GM12878 (cell line): ENCODE results near the gene DRC1. TPM values are rescaled to one million over a fixed set of nuclear protein-coding genes. Genes with fewer than 3 reads are reported as not detected.
A peak's percentile ranks its signal among the peaks of the same experiment; 100 is the strongest.

Source experiments
- ATAC-seq: fragments of 200-7000 bp; cut with Tn5 transposase; 3 replicates; pipeline ENCODE4 v1.9.1; 2020; ENCODE audit warnings: mild to moderate bottlenecking, moderate library complexity
- BruUV-seq: library from RNA; stranded (reverse); fragments of 400-500 nt; replicated peaks from 2 replicates; lab custom pipeline; 2021; lab: Mats Ljungman, UMichigan
- CTCF ChIA-PET: fragments of 300-600 bp; sonication (Branson Sonifier 250); formaldehyde crosslinking; extraction: SDS; loops from one replicate; lab custom pipeline; 2021; ENCODE audit warnings: inconsistent platforms; lab: Yijun Ruan, JAX
- POLR2A ChIA-PET: fragments of 350-600 bp; formaldehyde crosslinking; extraction: SDS; loops from one replicate; lab custom pipeline; 2021; ENCODE audit warnings: inconsistent platforms; lab: Charles Lee
- RAD21 ChIA-PET: fragments of 300-600 bp; sonication (Branson Sonifier 250); formaldehyde crosslinking; loops from one replicate; lab custom pipeline; 2023; ENCODE audit warnings: antibody characterized with exemption; ENCODE audit not compliant: unreplicated experiment; lab: Charles Lee
- SMC1A ChIA-PET: fragments of 300-600 bp; sonication (Branson Sonifier 250); formaldehyde crosslinking; loops from one replicate; lab custom pipeline; 2023; ENCODE audit not compliant: unreplicated experiment, uncharacterized antibody; lab: Charles Lee
- DNase-seq: peaks from one replicate; pipeline ENCODE4 v3.0.0-alpha.2; 2011; ENCODE audit warnings: low read depth, low spot score
- FAIRE-seq: peaks from 3 replicates; lab custom pipeline; 2011; peaks lifted over from hg19 to GRCh38; lab: Jason Lieb, UNC
- H2AFZ ChIP-seq: 2 replicates; pipeline ENCODE4 v1.6.0; 2011; ENCODE audit warnings: low read depth, low read length, control low read depth; ENCODE audit not compliant: control insufficient read depth
- H3K27ac ChIP-seq: 2 replicates; pipeline ENCODE4 v1.5.1; 2011; ENCODE audit warnings: control low read depth; ENCODE audit not compliant: control insufficient read depth, insufficient read depth
- H3K27me3 ChIP-seq, 2 experiments: replicated peaks in 1 of 2; 2 replicates each; pipeline versions ENCODE4 v1.6.0 to v1.6.1; 2011; ENCODE audit warnings: low read length in 1 of 2; ENCODE audit not compliant: control insufficient read depth in 2 of 2, insufficient read depth in 2 of 2
- H3K36me3 ChIP-seq, 2 experiments: 2 replicates each; pipeline ENCODE4 v1.5.1; 2011; ENCODE audit warnings: low read length in 1 of 2; ENCODE audit not compliant: control insufficient read depth in 2 of 2, insufficient read depth in 2 of 2
- H3K4me1 ChIP-seq: 2 replicates; pipeline ENCODE4 v1.6.1; 2011; ENCODE audit warnings: mild to moderate bottlenecking, low read length, moderate library complexity, mixed read lengths; ENCODE audit not compliant: control insufficient read depth, insufficient read depth
- H3K4me2 ChIP-seq: 2 replicates; pipeline ENCODE4 v1.6.0; 2011; ENCODE audit warnings: control low read depth; ENCODE audit not compliant: control insufficient read depth, insufficient read depth
- H3K4me3 ChIP-seq: fragments of 200-600 bp; sonication (generic); 2 replicates; pipeline ENCODE4 v1.5.1; 2016
- H3K79me2 ChIP-seq: 2 replicates; pipeline ENCODE4 v1.6.0; 2011; ENCODE audit warnings: low read length; ENCODE audit not compliant: control insufficient read depth, insufficient read depth
- H3K9ac ChIP-seq: 2 replicates; pipeline ENCODE4 v1.8.0; 2011; ENCODE audit warnings: low read length, control low read depth, mixed read lengths; ENCODE audit not compliant: control insufficient read depth, insufficient read depth
- H3K9me3 ChIP-seq: replicated peaks from 3 replicates; pipeline ENCODE4 v1.5.1; 2011; ENCODE audit warnings: mild to moderate bottlenecking, low read length; ENCODE audit not compliant: control insufficient read depth, insufficient read depth
- H4K20me1 ChIP-seq: 2 replicates; pipeline ENCODE4 v1.6.0; 2011; ENCODE audit not compliant: control insufficient read depth, insufficient read depth
- BACH1 ChIP-seq: fragments of 450-650 bp; IDR thresholded peaks from 2 replicates; pipeline ENCODE4 v1.6.1; 2017; ENCODE audit warnings: mild to moderate bottlenecking, borderline replicate concordance
- BCL3 ChIP-seq: IDR thresholded peaks from 2 replicates; pipeline ENCODE4 v1.6.1; 2011; ENCODE audit warnings: borderline replicate concordance, low read depth, mild to moderate bottlenecking, moderate library complexity, low read length; ENCODE audit not compliant: insufficient read depth, poor library complexity, severe bottlenecking
- IKZF1 ChIP-seq: fragments of 450-650 bp; conservative IDR thresholded peaks from 2 replicates; pipeline ENCODE4 v1.6.1; 2017; ENCODE audit warnings: antibody characterized with exemption, mild to moderate bottlenecking
- MAX ChIP-seq: IDR thresholded peaks from 2 replicates; pipeline ENCODE4 v1.6.1; 2012; ENCODE audit warnings: low read depth, low read length, improper control_type of control experiment
- NFYB ChIP-seq: IDR thresholded peaks from 2 replicates; pipeline ENCODE4 v1.6.1; 2011; ENCODE audit warnings: low read depth, mild to moderate bottlenecking, low read length, improper control_type of control experiment, moderate library complexity; ENCODE audit not compliant: insufficient read depth
- POLR2A ChIP-seq: IDR thresholded peaks from 2 replicates; pipeline ENCODE4 v1.6.1; 2011; ENCODE audit warnings: low read depth, mild to moderate bottlenecking, low read length
- RAD21 ChIP-seq: IDR thresholded peaks from 2 replicates; pipeline ENCODE4 v1.6.1; 2011; ENCODE audit warnings: mild to moderate bottlenecking, low read depth, low read length, moderate library complexity; ENCODE audit not compliant: insufficient read depth
- SMARCA5 ChIP-seq: fragments of 450-650 bp; IDR thresholded peaks from 2 replicates; pipeline ENCODE4 v1.6.1; 2017; ENCODE audit warnings: mild to moderate bottlenecking
- SMC3 ChIP-seq: IDR thresholded peaks from 2 replicates; pipeline ENCODE4 v1.6.1; 2011; ENCODE audit warnings: low read length, improper control_type of control experiment, borderline replicate concordance
- SPI1 ChIP-seq: IDR thresholded peaks from 2 replicates; pipeline ENCODE4 v1.6.1; 2011; ENCODE audit warnings: low read depth, mild to moderate bottlenecking, low read length, moderate library complexity, borderline replicate concordance; ENCODE audit not compliant: insufficient read depth
- WRNIP1 ChIP-seq: IDR thresholded peaks from 2 replicates; pipeline ENCODE4 v1.6.1; 2011; ENCODE audit warnings: low read depth, low read length, improper control_type of control experiment, borderline replicate concordance
- YBX1 ChIP-seq: fragments of 450-650 bp; IDR thresholded peaks from 2 replicates; pipeline ENCODE4 v1.6.1; 2016; ENCODE audit warnings: antibody characterized with exemption
- YY1 ChIP-seq: IDR thresholded peaks from 2 replicates; pipeline ENCODE4 v1.6.1; 2011; ENCODE audit warnings: low read depth, mild to moderate bottlenecking, low read length
- WGBS: methylation state at CpG from one replicate; pipeline ENCODE4 v1.1.6; 2016; ENCODE audit warnings: low lambda C conversion rate; ENCODE audit not compliant: insufficient replicate concordance, insufficient coverage; ENCODE audit errors: missing lambda C conversion rate; 5-methylcytosine and 5-hydroxymethylcytosine counted together
- in situ Hi-C: fragments of 300-500 bp; cut with MboI; formaldehyde crosslinking; loops from 9 replicates; pipeline ENCODE4 v1.14.3; 2018; ENCODE audit warnings: mixed read lengths
- intact Hi-C: fragments of 100-400 bp; cut with micrococcal nuclease; formaldehyde crosslinking; loops from one replicate; pipeline ENCODE4 v1.14.2; 2022; ENCODE audit not compliant: unreplicated experiment
- polyA plus RNA-seq, 11 experiments: library from polyadenylated mRNA; depleted of rRNA in 4 of 11; unstranded in 6 of 11; stranded (reverse) in 5 of 11; fragments of >200 nt; fragmentation: Nextera tagmentation in 4 of 11; fragmentation: Illumina TruSeq in 1 of 11; extraction: Ambion mirVana in 4 of 11; extraction: Trizol in 1 of 11; gene quantifications; 1 replicate in 1 of 11; 2 replicates in 10 of 11; pipeline versions ENCODE4 v1.2.1 to v1.2.3, GENCODE V29; 2011 to 2016; ENCODE audit warnings: inconsistent platforms in 2 of 11, missing spikeins in 2 of 11, low read depth in 1 of 11
- total RNA-seq, 4 experiments: library from RNA; depleted of rRNA in 3 of 4; stranded (reverse); fragments of >200 nt in 3 of 4; fragmentation: Illumina TruSeq in 1 of 4; extraction: Trizol in 1 of 4; gene quantifications; 2 replicates each; pipeline versions ENCODE4 v1.2.1 to v1.2.3, GENCODE V29; 2013 to 2021

DRC1 gene
- total and polyA plus RNA-seq, 10 of the 15 experiments (the other 5 are each of a cell fraction or from before 2014, with no cell fraction given) = 0.03 TPM; not detected in 9

GRCh38 chr2:26500406-26500805 lies 98.7 kb downstream of the DRC1 start:
- FAIRE-seq (no peak), ATAC-seq (no peak)

GRCh38 chr2:26503231-26503880 lies 101.6 kb downstream of the DRC1 start:
- ChIA-PET SMC1A (interaction anchor here (0.8 kb wide), 1 partner anchor 57 kb away, joined by 3 read pairs; no protein-coding TSS in a partner anchor), POLR2A (no interaction called here), CTCF (interaction anchor here (0.6 to 3.1 kb wide), 5 partner anchors 8 to 242 kb away, joined by 3 to 10 read pairs (median 4); no protein-coding TSS in a partner anchor), RAD21 (no interaction called here)
- Histone ChIP-seq H3K36me3 (no peaks in the 10 kb centered on the region), H2AFZ (peak overlapping the region; percentile 90), H3K9ac (peak overlapping the region; percentile 48), H3K4me3 (peak overlapping the region; percentile 42; the same call in 1 of the 2 replicates), H4K20me1 (no peaks in the 10 kb centered on the region), H3K4me2 (peak overlapping the region; percentile 94), H3K27ac (no peak overlapping the region), H3K27me3 (peaks cover 0 to 7% of the 10 kb centered on the region in 2 experiments; a peak in 3 of 4 replicates), H3K9me3 (no peaks in the 10 kb centered on the region), H3K4me1 (no peaks in the 10 kb centered on the region; the same call in 1 of the 2 replicates), H3K79me2 (no peaks in the 10 kb centered on the region)
- FAIRE-seq (peak; percentile 61), ATAC-seq (peak; percentile 98), DNase-seq (no peak)
- intact Hi-C loops (loop anchor here (5.0 to 10.0 kb wide), 2 partner anchors 74 to 241 kb away; no protein-coding TSS in a partner anchor), in situ Hi-C loops (no loop called here)
- WGBS = 7% methylated on average over 39 of the region's 41 CpGs
- no TSS peak for BruUV-seq
- TF ChIP-seq NFYB = no peak
- TF ChIP-seq YBX1 = no peak
- TF ChIP-seq SMARCA5 = no peak
- TF ChIP-seq MAX = no peak
- no peak for TF ChIP-seq SPI1
- TF ChIP-seq IKZF1 = 0 out of 2 replicates have a peak, but pooled peaks have one; percentile 37
- TF ChIP-seq YY1 = 0 out of 2 replicates have a peak, but pooled peaks have one; percentile 14
- peak; percentile 11; the same call in 1 of the 2 replicates for TF ChIP-seq RAD21
- no peak for TF ChIP-seq BCL3
- TF ChIP-seq POLR2A = peak; percentile 48; the same call in 1 of the 2 replicates
- TF ChIP-seq SMC3 = peak; percentile 48; the same call in 1 of the 2 replicates
- TF ChIP-seq BACH1 = no peak

More at GRCh38 chr2:26500406-26500805, 98.7 kb downstream of the DRC1 start:
- Histone ChIP-seq H3K4me1 (no peaks in the 10 kb centered on the region; the same call in 1 of the 2 replicates), H3K27ac (no peak overlapping the region), H3K36me3 (no peaks in the 10 kb centered on the region), H4K20me1 (no peaks in the 10 kb centered on the region), H2AFZ (no peak overlapping the region), H3K4me2 (no peak overlapping the region), H3K79me2 (no peaks in the 10 kb centered on the region), H3K4me3 (no peak overlapping the region), H3K9ac (no peak overlapping the region), H3K9me3 (no peaks in the 10 kb centered on the region), H3K27me3 (peaks cover 0 to 7% of the 10 kb centered on the region in 2 experiments; a peak in 3 of 4 replicates)
- POLR2A ChIA-PET = no interaction called here
- RAD21 ChIA-PET = no interaction called here
- SMC1A ChIA-PET = no interaction called here
- no peak for TF ChIP-seq WRNIP1
- no TSS peak for BruUV-seq
- intact Hi-C loops (loop anchor here (5.0 to 10.0 kb wide), 2 partner anchors 77 to 244 kb away; no protein-coding TSS in a partner anchor), in situ Hi-C loops (no loop called here)
- DNase-seq = no peak
- CTCF ChIA-PET = interaction anchor here (1.5 to 3.1 kb wide), 2 partner anchors 9 to 77 kb away, joined by 5 to 10 read pairs; no protein-coding TSS in a partner anchor
- 8% methylated on average over 4 of the region's 4 CpGs for WGBS
